MCF 10A (cell line): ENCODE measurements around the gene TOR1AIP2. TPM values are rescaled to one million over a fixed set of nuclear protein-coding genes. Genes with fewer than 3 reads are reported as not detected.
A peak's percentile ranks its signal among the peaks of the same experiment; 100 is the strongest.

Experiments used
- BruUV-seq: library from RNA; stranded (reverse); fragments of 400-500 nt; replicated peaks from 2 replicates; lab custom pipeline; 2021; lab: Mats Ljungman, UMichigan
- CTCF ChIA-PET: fragments of 300-600 bp; sonication (Branson Sonifier 250); formaldehyde crosslinking; extraction: SDS; loops from one replicate; lab custom pipeline; 2021; ENCODE audit warnings: antibody characterized with exemption, inconsistent platforms; lab: Yijun Ruan, JAX
- POLR2A ChIA-PET: fragments of 300-600, 350-650 bp; sonication (Branson Sonifier 250); formaldehyde crosslinking; extraction: SDS; loops from one replicate; lab custom pipeline; 2020; ENCODE audit warnings: antibody characterized with exemption, inconsistent platforms; lab: Yijun Ruan, JAX
- DNase-seq: peaks from one replicate; pipeline ENCODE4 v3.0.0-alpha.2; 2018; ENCODE audit not compliant: unreplicated experiment
- H3K27ac Mint-ChIP-seq: one replicate; pipeline ENCODE4 v1.8.0; 2022; ENCODE audit warnings: mild to moderate bottlenecking, low read depth, mixed read lengths; ENCODE audit not compliant: unreplicated experiment
- H3K27me3 Mint-ChIP-seq: one replicate; pipeline ENCODE4 v1.8.0; 2022; ENCODE audit warnings: mixed read lengths; ENCODE audit not compliant: insufficient read depth, unreplicated experiment
- H3K36me3 Mint-ChIP-seq: one replicate; pipeline ENCODE4 v1.8.0; 2022; ENCODE audit warnings: mild to moderate bottlenecking, moderate library complexity, mixed read lengths; ENCODE audit not compliant: insufficient read depth, unreplicated experiment
- H3K4me1 Mint-ChIP-seq: one replicate; pipeline ENCODE4 v1.8.0; 2022; ENCODE audit warnings: mixed read lengths; ENCODE audit not compliant: insufficient read depth, unreplicated experiment
- H3K4me3 Mint-ChIP-seq: one replicate; pipeline ENCODE4 v1.8.0; 2022; ENCODE audit warnings: mild to moderate bottlenecking, moderate library complexity, mixed read lengths; ENCODE audit not compliant: unreplicated experiment
- H3K9me3 Mint-ChIP-seq: one replicate; pipeline ENCODE4 v1.8.0; 2022; ENCODE audit warnings: mixed read lengths; ENCODE audit not compliant: unreplicated experiment
- intact Hi-C: fragments of 100-400 bp; cut with micrococcal nuclease; formaldehyde crosslinking; loops from 2 replicates; pipeline ENCODE4 v1.14.1; 2022
- total RNA-seq: library from RNA; stranded (reverse); gene quantifications from 2 replicates; pipeline ENCODE4 v1.2.3, GENCODE V29; 2022
- TF ChIP-seq, protein P1 (sequence below): fragments of 200-600 bp; IDR thresholded peaks from one replicate; pipeline ENCODE4 v1.8.0; 2022; ENCODE audit warnings: antibody characterized with exemption, mild to moderate bottlenecking; ENCODE audit not compliant: unreplicated experiment

TOR1AIP2 gene
- total RNA-seq, 1 experiment from 2014 or later, result 166 TPM

GRCh38 chr1:179817789-179818188, 59.8 kb downstream of the TOR1AIP2 start:
- ChIA-PET POLR2A (interaction anchor here (1.6 kb wide), 1 partner anchor 11 kb away, joined by 6 read pairs; no protein-coding TSS in a partner anchor), CTCF (interaction anchor here (0.6 to 20.7 kb wide), 10 partner anchors 8 to 376 kb away, joined by 3 to 2115 read pairs (median 6); partner anchors contain the start of gene FAM163A)
- H3K27ac Mint-ChIP-seq, result no peak overlapping the region
- H3K4me3 Mint-ChIP-seq, result no peak overlapping the region
- peaks cover 20% of the 10 kb centered on the region for H3K4me1 Mint-ChIP-seq
- no TSS peak for BruUV-seq
- no peak for DNase-seq
- TF ChIP-seq, protein P1, sequence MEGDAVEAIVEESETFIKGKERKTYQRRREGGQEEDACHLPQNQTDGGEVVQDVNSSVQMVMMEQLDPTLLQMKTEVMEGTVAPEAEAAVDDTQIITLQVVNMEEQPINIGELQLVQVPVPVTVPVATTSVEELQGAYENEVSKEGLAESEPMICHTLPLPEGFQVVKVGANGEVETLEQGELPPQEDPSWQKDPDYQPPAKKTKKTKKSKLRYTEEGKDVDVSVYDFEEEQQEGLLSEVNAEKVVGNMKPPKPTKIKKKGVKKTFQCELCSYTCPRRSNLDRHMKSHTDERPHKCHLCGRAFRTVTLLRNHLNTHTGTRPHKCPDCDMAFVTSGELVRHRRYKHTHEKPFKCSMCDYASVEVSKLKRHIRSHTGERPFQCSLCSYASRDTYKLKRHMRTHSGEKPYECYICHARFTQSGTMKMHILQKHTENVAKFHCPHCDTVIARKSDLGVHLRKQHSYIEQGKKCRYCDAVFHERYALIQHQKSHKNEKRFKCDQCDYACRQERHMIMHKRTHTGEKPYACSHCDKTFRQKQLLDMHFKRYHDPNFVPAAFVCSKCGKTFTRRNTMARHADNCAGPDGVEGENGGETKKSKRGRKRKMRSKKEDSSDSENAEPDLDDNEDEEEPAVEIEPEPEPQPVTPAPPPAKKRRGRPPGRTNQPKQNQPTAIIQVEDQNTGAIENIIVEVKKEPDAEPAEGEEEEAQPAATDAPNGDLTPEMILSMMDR, result no peak
- intact Hi-C loops, result no loop called here
- no peaks in the 10 kb centered on the region for H3K36me3 Mint-ChIP-seq
- no peaks in the 10 kb centered on the region for H3K9me3 Mint-ChIP-seq
- peaks cover 24% of the 10 kb centered on the region for H3K27me3 Mint-ChIP-seq

- BruUV-seq, result no TSS peak
- H3K27ac Mint-ChIP-seq, result no peak overlapping the region
- peaks cover 20% of the 10 kb centered on the region for H3K4me1 Mint-ChIP-seq
- intact Hi-C loops, result no loop called here
- TF ChIP-seq, protein P1, result no peak
- peaks cover 31% of the 10 kb centered on the region for H3K27me3 Mint-ChIP-seq
- no peak overlapping the region for H3K4me3 Mint-ChIP-seq
- H3K9me3 Mint-ChIP-seq, result no peaks in the 10 kb centered on the region
- no peak for DNase-seq
- CTCF ChIA-PET, result interaction anchor here (0.6 to 20.7 kb wide), 13 partner anchors 8 to 1439 kb away, joined by 3 to 2115 read pairs (median 25); partner anchors contain the start of gene FAM163A
- POLR2A ChIA-PET, result no interaction called here
- H3K36me3 Mint-ChIP-seq, result no peaks in the 10 kb centered on the region
Observed at GRCh38 chr1:179817056-179817455, 60.5 kb downstream of the TOR1AIP2 start.

DNA sequence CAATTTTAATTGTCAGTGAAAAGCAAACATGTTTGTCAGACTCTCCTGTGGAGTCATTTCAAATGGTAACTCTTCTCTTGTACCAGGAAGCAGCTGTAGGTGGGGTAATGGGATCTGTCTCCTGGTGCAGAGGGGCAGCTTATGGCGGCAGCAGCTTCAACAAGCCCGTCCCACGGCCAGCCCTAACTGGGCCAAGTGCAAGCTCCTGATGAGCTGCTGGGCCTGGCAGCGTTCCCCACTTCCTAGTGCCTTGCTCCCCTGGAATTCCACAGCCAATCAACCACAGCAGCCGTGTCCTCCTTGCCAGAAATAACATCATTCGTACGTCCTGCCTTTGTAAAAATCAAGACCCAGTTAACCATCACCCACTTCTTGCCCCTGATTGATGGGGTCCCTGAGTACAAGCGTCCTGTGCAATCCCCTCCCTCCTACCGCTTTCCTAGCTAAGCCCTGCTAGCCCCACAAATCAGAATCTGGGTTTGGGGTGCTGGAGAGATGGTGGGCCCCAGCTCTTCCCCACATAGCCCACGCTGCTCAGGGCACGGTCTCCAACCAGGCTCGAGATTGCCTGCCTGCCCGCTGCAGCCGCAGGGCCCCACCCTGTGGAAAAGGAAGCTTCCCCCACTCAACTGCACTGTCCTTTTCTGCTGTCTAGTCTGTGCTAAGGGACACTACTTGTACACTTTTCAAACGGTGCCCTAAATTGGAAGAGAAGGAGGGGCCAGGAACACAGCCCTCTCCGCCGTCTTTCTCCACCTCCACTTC, 61.2 kb downstream of the TOR1AIP2 start:
- TF ChIP-seq, protein P1, result no peak
- Mint-ChIP-seq H3K4me3 (peak overlapping the region; percentile 77), H3K4me1 (peaks cover 20% of the 10 kb centered on the region), H3K9me3 (no peaks in the 10 kb centered on the region), H3K27me3 (peaks cover 38% of the 10 kb centered on the region), H3K27ac (no peak overlapping the region), H3K36me3 (peaks cover 4% of the 10 kb centered on the region)
- no TSS peak for BruUV-seq
- intact Hi-C loops, result no loop called here
- DNase-seq, result no peak
- CTCF ChIA-PET, result interaction anchor here (1.2 to 20.7 kb wide), 12 partner anchors 7 to 387 kb away, joined by 3 to 2115 read pairs (median 42); partner anchors contain the start of gene FAM163A
- POLR2A ChIA-PET, result no interaction called here

- no peak for DNase-seq
- Mint-ChIP-seq H3K4me3 (peak overlapping the region; percentile 77), H3K36me3 (peaks cover 5% of the 10 kb centered on the region), H3K9me3 (no peaks in the 10 kb centered on the region), H3K27ac (no peak overlapping the region), H3K4me1 (peaks cover 20% of the 10 kb centered on the region), H3K27me3 (peaks cover 45% of the 10 kb centered on the region)
- no TSS peak for BruUV-seq
- CTCF ChIA-PET, result interaction anchor here (0.6 to 20.7 kb wide), 44 partner anchors 8 to 1371 kb away, joined by 3 to 2115 read pairs (median 8); partner anchors contain the start of gene FAM163A
- POLR2A ChIA-PET, result interaction anchor here (0.7 to 1.3 kb wide), 4 partner anchors 10 to 1517 kb away, joined by 3 to 5 read pairs (median 3); no protein-coding TSS in a partner anchor
- TF ChIP-seq, protein P1, result no peak
- intact Hi-C loops, result loop anchor here (2.0 kb wide), 2 partner anchors 563 to 737 kb away; no protein-coding TSS in a partner anchor
Observed at GRCh38 chr1:179815641-179816040, 62.0 kb downstream of the TOR1AIP2 start.
